Effector memory CD4-positive, alpha-beta T cell (primary cell): ENCODE data around the gene PPP1R36.
"Not testable (repeated sequence)": the region's sequence is repeated elsewhere in the genome, so short reads cannot be mapped to it uniquely, and the experiment has no call there.

Experiments used
- DNase-seq, 3 donors: peaks; one replicate each; pipeline ENCODE4 v3.0.0-alpha.2; 2020
- H3K27ac ChIP-seq: 2 replicates; pipeline ENCODE4 v1.7.0; 2013; ENCODE audit warnings: mild to moderate bottlenecking, low read length, moderate library complexity; ENCODE audit not compliant: insufficient read depth, poor library complexity, severe bottlenecking
- H3K27me3 ChIP-seq: replicated peaks from 2 replicates; pipeline ENCODE4 v1.7.0; 2013; ENCODE audit warnings: mild to moderate bottlenecking, low read length; ENCODE audit not compliant: insufficient read depth, control insufficient read depth, poor library complexity, severe bottlenecking
- H3K36me3 ChIP-seq: 2 replicates; pipeline ENCODE4 v1.7.0; 2013; ENCODE audit warnings: mild to moderate bottlenecking, low read length, moderate library complexity; ENCODE audit not compliant: control insufficient read depth, insufficient read depth
- H3K4me1 ChIP-seq: 2 replicates; pipeline ENCODE4 v1.7.0; 2013; ENCODE audit warnings: low read length, mild to moderate bottlenecking; ENCODE audit not compliant: control insufficient read depth, insufficient read depth, poor library complexity, severe bottlenecking
- H3K4me3 ChIP-seq: 2 replicates; pipeline ENCODE4 v1.7.0; 2013; ENCODE audit warnings: low read length, low read depth, mild to moderate bottlenecking; ENCODE audit not compliant: insufficient read depth, poor library complexity, severe bottlenecking
- H3K9me3 ChIP-seq: 2 replicates; pipeline ENCODE4 v1.7.0; 2013; ENCODE audit warnings: mild to moderate bottlenecking, low read length, moderate library complexity; ENCODE audit not compliant: control insufficient read depth

PPP1R36 gene

GRCh38 chr14:64566651-64567122 lies 16.9 kb downstream of the PPP1R36 start:
- Histone ChIP-seq H3K27ac (no peak overlapping the region), H3K36me3 (no peaks in the 10 kb centered on the region), H3K4me1 (no peaks in the 10 kb centered on the region), H3K27me3 (no peaks in the 10 kb centered on the region), H3K4me3 (no peak overlapping the region), H3K9me3 (no peaks in the 10 kb centered on the region)
- DNase-seq, result no peak

GRCh38 chr14:64569138-64569631 lies 19.4 kb downstream of the PPP1R36 start:
- Histone ChIP-seq H3K4me1 (no peaks in the 10 kb centered on the region), H3K4me3 (no peak overlapping the region), H3K27me3 (no peaks in the 10 kb centered on the region), H3K27ac (no peak overlapping the region), H3K9me3 (no peaks in the 10 kb centered on the region), H3K36me3 (no peaks in the 10 kb centered on the region)
- DNase-seq, result no peak

DNA sequence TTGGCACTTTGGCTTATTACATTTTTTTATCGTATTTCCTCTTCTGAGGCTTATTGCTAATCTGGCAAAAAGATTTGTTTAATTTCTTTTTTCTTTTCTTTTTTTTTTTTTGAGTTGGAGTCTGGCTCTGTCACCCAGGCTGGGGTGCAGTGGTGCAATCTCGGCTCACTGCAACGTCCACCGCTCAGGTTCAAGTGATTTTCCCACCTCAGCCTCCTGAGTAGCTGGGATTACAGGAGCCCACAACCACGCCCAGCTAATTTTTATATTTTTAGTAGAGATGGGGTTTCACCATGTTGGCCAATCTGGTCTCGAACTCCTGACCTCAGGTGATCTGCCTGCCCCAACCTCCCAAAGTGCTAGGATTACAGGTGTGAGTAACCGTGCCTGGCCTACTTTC lies 19.9 kb downstream of the PPP1R36 start:
- H3K36me3 ChIP-seq, H3K27me3 ChIP-seq, H3K9me3 ChIP-seq, H3K4me1 ChIP-seq, H3K4me3 ChIP-seq, H3K27ac ChIP-seq, DNase-seq: not testable (repeated sequence)

DNA sequence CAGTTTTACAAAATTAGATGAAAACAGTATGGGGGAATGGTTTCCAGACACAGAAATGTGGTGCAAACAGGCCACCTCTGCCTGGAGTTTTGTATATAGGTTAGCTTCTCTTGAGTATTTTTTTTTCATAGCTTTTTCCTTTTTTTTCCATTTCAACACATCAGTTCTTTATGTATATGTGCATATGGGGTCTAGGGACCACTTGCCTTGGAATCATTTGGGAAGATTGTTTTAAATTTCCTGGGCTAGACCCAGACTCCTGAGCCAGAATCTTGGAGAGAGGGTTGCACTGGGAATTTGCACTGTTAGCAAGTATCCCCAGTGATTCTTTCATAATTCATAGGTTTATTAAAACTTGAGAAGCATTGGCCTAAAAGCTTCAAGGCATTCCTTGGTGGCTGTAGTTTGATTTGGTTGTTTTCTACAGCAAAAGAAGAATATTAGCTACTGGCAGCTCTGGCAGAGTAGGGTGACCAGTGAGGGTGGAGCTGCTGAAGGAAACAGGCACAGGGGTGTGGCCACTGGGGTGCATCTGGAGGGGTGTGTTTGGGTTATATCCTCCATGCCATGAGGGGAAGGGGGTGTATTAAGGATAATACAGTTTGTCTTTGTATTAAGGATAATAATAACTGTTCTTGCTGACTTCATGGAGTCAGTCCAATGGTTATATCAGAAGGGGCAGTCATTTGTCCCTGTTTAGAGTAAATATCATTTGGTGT lies 22.8 kb downstream of the PPP1R36 start:
- Histone ChIP-seq H3K27ac (no peak overlapping the region), H3K4me3 (no peak overlapping the region), H3K36me3 (no peaks in the 10 kb centered on the region), H3K9me3 (no peaks in the 10 kb centered on the region), H3K27me3 (no peaks in the 10 kb centered on the region), H3K4me1 (no peaks in the 10 kb centered on the region)
- DNase-seq, result no peak

- DNase-seq, result no peak
- Histone ChIP-seq H3K27me3 (no peaks in the 10 kb centered on the region), H3K27ac (no peak overlapping the region), H3K4me1 (no peaks in the 10 kb centered on the region), H3K4me3 (no peak overlapping the region), H3K9me3 (no peaks in the 10 kb centered on the region), H3K36me3 (no peaks in the 10 kb centered on the region)
Observed at GRCh38 chr14:64573109-64573508, 23.3 kb downstream of the PPP1R36 start.

DNA sequence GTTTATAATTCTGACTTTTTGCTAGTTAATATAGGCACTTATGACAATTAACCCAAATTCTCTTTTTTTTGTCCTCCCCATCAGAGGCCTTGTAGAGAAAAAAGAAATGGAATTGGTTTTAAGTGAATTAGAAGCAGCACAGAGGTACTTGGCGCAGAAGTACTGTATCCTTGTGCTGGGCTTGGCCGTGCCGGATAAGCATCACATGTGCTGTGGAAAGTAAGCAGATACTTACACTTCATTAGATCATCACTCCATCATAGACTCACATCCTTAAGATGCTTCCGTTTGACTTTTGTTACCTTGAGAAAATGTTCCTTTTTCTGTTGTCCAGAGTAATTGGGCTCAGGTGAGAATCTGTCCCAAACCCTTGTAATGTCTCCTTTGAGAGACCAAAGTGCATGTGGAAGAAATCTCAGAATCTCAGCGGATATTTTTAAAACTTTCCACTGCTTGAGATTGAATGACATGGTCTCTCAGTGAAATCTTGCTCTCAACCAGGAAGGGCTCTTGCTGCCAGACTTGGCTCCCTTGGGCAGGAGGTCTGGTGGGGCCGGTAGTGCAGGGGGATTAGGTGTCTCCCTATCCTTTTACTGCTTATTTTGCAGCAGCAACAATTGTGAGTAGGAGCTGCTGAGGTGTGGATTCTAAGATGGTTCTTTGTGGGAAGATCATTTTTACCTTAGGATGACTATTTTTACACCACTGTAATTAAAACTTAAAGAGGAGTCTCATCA lies 24.8 kb downstream of the PPP1R36 start:
- Histone ChIP-seq H3K27ac (no peak overlapping the region), H3K4me3 (no peak overlapping the region), H3K9me3 (no peaks in the 10 kb centered on the region), H3K36me3 (no peaks in the 10 kb centered on the region), H3K27me3 (no peaks in the 10 kb centered on the region), H3K4me1 (no peaks in the 10 kb centered on the region)
- DNase-seq, result no peak

DNA sequence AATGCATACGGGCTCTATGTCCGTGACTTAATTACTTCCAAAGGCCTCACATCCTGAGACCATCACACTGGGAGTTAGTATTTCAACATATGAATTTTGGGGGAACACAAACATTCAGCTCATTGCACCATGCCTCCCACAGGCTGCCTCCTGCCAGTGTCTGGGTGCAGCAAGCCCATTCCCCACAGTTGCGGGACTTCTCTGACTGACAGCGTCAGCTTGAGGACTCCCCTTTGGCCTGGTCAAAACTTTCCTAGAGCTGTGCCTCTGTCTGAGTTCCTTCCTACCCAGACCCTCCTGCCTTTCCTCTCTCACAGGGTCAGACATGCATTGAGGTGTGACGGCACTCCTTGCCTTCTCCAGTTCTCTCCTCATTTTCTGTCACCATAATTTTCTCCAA lies 27.4 kb downstream of the PPP1R36 start:
- H3K27ac ChIP-seq, result no peak overlapping the region
- H3K4me1 ChIP-seq, result no peaks in the 10 kb centered on the region
- no peaks in the 10 kb centered on the region for H3K9me3 ChIP-seq
- H3K4me3 ChIP-seq, result no peak overlapping the region
- H3K27me3 ChIP-seq, result no peaks in the 10 kb centered on the region
- no peaks in the 10 kb centered on the region for H3K36me3 ChIP-seq
- DNase-seq, result no peak

DNA sequence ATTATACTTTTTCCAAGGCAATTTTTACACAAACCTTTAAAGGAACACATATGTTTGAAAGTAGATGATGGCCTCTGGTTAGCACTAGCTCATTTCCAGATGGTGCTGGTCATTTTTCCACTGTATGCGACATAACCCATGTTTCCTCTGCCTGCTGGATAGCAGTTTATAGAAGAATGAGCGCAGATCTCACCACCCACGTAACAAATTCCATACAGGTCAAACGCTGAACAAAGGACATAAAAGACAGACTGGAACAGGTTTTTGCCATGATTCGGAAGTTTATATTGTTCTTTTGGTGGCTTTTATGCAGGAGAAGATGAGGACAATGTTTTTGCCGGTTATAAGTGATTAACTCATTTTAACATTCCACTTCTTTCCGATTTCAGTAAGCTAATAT lies 30.7 kb downstream of the PPP1R36 start:
- no peak for DNase-seq
- no peaks in the 10 kb centered on the region for H3K4me1 ChIP-seq
- no peaks in the 10 kb centered on the region for H3K27me3 ChIP-seq
- no peaks in the 10 kb centered on the region for H3K36me3 ChIP-seq
- H3K27ac ChIP-seq, result no peak overlapping the region
- no peak overlapping the region for H3K4me3 ChIP-seq
- H3K9me3 ChIP-seq, result no peaks in the 10 kb centered on the region

DNA sequence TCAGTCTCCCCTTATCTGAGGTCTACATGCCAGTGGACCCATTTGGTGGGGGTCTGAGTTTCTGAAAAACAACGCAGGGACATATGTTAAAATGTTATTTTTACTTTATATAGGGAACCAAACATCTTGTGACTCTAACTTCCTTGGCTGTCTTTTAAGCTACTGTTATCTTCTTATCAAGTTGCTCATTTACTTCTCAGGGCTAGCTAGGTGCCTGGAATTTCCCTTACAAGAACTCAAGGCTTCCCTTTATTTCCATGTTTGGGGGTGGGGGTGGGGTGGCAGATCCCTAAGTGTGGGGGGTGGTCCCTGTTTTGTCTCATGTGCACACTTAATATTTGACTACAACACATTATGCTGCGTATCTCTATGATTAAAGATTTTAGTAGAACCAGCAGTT lies 31.6 kb downstream of the PPP1R36 start:
- Histone ChIP-seq H3K27ac (no peak overlapping the region), H3K4me3 (no peak overlapping the region), H3K27me3 (no peaks in the 10 kb centered on the region), H3K36me3 (no peaks in the 10 kb centered on the region), H3K4me1 (no peaks in the 10 kb centered on the region), H3K9me3 (no peaks in the 10 kb centered on the region)
- DNase-seq, result no peak

- H3K27ac ChIP-seq, result no peak overlapping the region
- H3K36me3 ChIP-seq, result no peaks in the 10 kb centered on the region
- no peaks in the 10 kb centered on the region for H3K27me3 ChIP-seq
- no peaks in the 10 kb centered on the region for H3K4me1 ChIP-seq
- no peak overlapping the region for H3K4me3 ChIP-seq
- no peaks in the 10 kb centered on the region for H3K9me3 ChIP-seq
- DNase-seq, result no peak
Observed at GRCh38 chr14:64581817-64582216, 32.1 kb downstream of the PPP1R36 start.
